Putamen (tissue), 1 donor: ENCODE data around the gene RELCH.

Experiments used
- DNase-seq: peaks from one replicate; pipeline ENCODE4 v3.0.0-alpha.2; 2016; ENCODE audit warnings: low spot score

RELCH gene

DNA sequence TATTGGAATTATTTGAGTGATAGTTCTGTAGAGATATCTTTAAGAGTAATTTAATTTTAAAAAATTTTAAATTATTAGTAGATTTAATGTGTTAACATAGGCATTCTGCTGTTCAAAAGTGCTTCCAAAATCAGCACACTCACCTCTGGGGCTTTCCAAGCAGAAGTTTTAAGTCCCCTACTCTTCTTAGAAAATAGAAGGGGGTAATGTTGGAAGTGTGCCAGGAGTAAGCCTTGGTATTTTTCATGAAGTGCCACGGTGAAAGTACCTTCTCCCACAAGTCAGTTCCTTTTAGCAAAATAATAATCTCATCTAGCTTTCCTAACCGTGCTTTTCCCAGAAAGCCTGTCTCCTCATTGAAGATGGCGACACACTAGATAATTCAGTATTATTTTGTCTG lies 134.1 kb downstream of the RELCH start:
- DNase-seq, result no peak

DNA sequence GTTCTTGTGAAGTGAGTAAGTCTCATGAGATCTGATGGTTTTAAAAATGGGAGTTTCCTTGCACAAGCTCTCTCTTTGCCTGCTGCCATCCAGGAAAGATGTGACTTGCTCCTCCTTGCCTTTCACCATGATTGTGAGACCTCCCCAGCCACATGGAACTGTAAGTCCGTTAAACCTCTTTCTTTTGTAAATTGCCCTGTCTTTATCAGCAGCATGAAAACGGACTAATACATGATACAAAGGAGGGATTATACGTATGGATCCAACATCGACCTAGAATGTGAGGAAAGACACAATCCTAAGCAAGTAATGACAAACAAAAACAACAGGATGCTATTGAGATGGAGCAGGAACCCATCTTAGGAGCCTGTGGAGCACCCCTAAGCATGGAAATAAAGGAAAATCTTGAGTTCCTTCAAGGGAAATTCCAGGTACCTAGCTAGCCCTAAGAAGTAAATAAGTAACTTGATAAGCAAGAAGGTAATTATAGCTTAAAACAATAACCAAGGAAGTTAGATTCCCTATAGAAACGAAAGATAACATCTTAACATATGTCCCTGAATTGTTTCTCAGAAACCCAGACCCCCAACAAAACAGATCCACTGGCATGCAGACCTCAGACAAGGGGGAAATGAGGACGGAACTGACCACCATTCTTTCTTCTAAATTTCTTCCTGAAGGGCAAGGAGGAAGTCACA lies 136.6 kb downstream of the RELCH start:
- no peak for DNase-seq

DNA sequence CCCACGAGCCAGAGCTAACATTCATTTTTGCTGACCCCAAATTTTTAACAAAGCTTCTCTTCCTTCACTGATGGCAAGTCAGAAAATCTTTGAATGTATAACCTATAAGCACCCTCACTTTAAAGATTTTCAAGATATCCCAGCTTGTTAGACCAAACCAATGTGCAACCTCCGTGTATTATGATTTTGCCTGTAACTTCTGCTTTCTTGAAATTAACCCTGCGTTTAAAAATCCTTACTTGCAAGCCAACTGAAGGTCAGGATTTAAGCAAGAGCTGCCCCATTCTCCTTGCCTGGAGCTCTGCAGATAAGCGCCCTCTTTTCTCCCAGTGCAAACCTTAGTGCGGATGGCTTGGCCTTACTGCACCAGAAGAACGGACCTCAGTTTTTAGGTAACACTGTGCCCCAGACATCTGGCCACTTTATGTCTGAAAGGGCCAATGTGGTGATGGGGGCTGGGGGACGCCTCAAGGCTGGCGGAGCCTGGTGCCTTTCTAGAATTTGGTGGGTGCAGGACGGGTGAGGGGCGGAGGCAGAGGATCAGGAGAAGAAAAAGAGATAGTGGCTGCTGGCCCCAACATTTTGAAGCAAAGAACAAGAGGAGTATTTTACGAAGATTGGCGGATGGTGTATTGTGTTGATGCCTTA lies 137.2 kb downstream of the RELCH start:
- no peak for DNase-seq

DNA sequence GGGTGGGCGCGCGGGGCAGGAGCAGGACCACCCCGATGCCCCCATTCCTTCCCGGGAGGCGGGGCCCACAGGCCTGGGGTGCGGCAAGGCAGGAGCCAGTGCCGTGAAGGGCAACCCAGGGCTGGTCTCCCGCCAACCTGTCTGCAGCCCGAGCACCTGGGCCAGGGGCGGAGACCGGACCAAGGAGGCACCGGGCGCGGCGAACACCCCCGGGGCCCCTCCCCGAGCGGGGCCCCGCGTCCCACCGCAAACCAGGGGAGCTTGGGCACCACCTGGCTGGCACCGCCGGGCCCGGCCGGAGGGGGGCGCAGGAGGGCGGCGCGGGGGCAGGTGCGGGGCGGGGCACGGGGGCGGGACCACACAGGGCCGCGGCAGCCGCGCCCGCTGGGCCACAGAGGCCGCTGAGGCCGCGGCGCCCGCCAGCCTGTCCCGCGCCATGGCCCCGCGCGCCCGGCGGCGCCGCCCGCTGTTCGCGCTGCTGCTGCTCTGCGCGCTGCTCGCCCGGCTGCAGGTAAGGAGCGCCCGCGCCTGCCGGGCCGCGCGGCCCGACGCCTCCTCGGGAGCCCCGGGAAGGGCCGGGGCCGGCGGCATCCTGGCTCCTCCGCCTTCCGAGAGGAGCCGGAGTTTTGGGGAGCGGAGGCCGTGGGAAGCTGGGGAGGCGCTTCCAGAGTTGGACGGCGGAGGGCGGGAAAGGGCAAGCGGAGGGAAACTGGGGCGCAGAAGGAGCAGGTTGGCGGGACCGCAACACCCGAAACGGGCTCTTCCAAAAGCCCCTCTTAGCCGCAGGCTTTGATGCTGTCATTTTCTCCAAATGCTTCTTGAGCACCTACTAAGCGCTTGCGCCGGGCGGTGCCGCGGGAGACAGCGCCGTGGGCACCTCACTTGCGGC lies 138.1 kb downstream of the RELCH start, which contains the start of gene TNFRSF11A:
Gene TNFRSF11A (plus strand): TSS at position 394 of the 889 bp plus-strand sequence. CDS start 43 bp downstream, at position 437.
- DNase-seq, result no peak

DNA sequence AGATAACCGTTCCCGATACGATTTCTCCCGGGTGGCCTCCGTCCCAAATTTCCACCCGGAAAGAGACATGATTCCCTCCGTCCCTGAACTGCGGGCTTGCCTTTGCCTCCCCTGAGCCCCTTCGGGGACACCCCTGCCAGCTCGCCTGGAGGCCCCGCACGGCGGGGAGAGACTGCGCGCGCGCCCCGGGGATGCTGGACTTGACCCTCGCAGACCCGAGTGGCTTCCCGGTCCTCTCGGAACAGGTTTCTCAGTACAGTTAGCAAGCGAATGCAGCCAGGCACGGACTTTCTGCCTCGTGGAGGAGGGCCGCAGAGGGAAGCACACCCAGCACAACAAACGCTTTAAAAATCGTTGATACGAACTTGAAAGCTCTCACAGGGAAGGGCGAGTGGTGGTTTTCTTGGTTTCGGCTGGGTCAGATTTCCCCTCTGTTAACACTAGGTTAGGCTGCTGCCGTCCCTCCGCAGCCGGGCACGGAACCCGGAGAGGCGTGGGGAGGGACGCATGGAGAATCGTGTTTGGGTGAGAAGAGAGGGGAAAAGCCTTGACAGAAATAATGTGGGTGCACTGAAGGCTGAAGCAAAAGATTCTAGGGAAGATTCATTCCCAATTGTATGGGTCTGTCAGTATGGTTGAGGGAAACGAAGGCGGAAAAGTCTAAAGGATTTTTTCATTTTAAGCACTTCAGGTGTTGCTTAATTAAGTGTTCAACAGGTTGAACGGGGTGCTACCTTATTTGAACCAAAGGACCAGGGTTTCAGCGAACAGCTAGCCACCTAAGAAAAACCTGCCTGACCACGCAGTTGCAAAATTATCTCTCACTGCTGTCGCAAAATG lies 139.0 kb downstream of the RELCH start:
- DNase-seq, result no peak

DNA sequence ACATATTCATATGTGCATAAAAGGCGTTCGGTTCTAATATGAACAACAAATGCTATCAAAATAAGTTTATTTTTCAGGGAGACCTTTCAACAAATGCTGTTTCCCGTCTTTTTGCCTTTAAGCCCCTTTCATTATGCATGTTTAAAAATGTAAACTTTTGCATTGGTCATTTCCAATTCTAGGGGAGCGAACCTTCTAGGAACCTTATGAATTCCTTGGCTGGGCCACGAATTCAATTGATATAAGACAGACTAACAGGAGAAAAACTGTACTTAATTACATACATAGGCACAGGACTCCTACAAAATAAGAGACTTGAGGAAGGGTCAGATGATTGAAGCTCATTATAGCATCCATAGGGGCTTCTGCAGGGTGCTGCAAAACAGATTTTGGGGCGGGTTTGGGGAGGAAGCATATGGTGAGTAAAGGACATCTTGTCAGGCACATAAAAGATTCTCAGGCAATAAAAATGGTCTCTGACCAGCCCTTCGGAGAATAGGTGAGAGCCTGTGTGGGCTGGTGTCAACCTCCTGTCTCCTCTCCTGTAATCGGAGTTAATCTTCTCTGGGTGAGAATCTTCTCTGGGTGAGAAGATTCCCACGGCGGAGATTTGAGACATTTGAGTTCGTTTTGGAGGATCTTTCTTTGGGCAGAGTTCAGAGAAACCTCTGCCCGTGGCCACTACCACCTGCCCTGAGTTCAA lies 139.7 kb downstream of the RELCH start:
- DNase-seq, result no peak

DNA sequence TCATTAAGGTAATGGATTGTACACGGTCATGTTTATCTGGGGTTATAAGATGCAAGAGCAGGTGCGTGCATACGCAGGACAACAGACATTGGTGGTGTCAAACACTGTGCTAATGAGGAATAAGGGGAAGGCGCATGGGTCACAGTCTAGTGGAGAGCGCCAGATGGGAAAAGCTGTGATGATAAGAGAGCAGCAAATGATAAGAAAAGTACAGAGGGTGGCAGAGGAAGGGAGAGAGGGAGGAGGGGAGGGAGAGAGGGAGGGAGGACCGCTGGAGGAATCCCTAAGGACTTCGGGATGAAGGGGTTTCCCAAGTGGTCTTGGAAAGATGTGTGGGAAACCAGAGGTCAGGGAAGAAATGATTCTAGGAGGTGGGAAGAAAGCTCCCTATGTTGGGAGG lies 140.9 kb downstream of the RELCH start:
- no peak for DNase-seq

DNA sequence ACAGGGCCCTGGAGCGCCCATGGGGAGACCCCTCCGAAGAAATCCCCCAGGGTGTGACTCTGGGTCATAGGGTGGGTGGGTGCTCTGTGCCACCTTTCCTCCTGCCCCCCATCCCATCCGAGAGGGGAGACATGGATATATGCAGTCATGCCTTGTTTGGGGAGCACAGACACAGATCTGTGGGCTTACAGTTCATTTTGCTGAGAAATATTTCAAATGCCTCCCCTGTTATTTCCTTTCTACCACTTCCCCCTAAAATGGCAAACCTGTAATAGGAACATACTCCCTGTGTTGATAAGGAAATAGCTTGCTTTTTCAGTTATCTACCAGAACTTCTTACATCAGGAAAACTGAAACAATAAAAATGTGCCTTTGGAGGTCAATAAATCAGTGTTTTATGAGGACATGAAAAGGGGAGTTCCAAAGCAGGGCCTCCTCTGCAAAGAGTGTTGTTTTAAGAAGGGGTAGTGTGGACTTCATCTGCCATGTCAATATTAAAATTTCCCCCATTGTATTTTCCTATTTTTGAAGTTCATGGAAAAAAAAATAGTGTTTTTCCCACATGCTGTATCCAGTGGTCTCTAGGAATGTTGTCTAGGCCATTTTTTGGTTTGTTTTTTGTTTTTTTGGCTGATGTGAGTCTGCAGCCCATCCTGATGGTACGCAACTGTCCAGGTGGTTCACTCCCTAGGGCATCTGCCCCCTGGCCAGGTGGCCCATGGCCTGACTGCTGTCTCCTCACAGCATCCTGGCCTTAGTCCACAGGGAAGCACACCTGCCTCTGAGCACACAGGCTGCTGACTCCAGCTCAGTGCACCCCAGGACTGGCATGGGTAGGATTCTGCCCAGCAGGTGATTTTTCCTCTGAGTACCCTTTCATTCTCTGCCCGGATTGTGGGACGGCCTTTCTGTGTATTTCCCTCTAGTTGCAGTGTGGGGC lies 141.8 kb downstream of the RELCH start:
- DNase-seq, result no peak

DNA sequence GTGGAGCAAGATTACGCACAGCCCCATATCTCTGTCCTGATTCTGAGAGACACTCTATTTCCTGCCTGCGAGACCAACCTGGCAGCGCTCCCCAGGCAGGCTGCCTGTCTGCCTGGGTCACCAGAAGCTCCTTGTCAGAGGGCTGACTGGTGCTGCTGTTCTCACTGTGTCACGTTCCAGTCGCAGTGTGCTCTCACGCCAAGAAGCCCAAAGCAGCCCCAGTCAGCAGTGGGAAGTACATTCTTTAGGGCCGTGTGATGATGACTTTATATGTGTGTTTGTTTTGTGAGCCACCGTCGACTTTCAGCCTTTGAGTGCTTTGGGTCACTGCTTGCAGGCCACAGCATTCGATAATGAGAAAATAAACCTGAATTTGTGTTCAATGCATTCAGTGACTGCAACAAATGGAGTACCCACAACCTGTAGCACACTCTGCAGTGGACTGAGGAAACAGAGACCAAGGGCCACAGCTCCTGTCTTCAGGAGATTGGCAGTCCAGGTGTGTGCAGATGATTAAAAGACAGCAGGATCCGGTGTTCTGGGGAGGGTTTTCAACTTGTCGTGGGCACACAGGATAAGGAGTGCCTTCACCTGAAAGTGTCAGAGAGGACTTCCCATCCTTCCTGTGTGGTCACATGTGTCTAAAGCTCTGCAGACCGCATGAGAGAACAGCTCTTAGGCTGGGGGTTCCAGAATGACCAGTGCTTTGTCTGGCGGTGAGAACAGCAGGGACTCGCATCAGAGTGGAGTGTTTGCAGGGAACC lies 142.8 kb downstream of the RELCH start:
- DNase-seq, result no peak

DNA sequence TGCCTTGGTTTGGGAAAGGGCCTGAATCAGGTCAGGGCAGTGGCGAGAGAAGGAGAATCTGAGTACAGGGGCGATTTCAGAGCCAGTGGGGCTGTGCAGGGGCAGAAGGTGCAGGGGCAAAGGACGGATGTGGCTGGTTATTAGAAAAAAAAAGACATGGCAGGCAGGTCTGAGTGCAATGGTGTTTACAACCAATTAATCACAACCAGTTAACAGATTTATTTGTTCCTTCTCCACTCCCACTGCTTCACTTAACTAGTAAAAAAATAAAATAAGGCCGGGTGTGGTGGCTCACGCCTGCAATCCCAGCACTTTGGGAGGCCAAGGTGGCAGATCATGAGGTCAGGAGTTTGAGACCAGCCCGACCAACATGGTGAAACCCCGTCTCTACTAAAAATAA lies 143.6 kb downstream of the RELCH start:
- DNase-seq, result no peak

DNA sequence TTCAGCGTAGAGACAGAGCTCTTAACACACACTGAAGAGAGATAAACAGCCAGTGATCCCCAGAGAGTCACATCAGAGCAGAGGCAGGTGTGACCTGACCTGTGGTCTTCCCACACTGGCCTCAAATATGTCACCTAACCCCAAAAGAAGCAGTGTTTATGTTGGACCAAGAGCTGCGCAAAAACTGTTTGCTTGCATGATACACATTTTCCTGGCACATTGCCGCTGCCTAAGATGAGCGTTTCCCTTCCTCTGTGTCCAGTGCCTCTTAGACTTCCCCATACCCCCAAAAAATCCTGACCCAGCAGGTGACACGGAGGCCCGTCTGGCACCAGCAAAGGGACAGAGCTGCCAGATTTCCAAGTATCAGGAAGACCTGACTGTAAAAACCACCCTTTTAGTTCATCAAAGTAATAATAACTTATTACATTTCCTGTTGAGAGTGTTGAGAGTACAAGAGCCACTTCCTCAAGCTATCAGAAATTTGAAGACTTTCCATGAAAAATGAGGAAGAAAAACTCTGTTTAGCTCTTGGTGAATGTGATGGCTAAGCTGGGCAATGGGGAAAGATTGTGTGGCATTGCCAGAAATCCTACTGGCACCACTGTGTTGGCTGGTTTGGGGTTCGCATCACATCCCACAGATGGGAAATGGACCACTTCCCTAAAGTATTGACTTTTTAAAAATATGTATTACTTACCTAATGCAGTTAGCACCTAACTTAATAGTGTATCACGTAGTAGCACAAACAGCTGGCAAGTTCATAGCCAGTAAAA lies 144.7 kb downstream of the RELCH start:
- no peak for DNase-seq

DNA sequence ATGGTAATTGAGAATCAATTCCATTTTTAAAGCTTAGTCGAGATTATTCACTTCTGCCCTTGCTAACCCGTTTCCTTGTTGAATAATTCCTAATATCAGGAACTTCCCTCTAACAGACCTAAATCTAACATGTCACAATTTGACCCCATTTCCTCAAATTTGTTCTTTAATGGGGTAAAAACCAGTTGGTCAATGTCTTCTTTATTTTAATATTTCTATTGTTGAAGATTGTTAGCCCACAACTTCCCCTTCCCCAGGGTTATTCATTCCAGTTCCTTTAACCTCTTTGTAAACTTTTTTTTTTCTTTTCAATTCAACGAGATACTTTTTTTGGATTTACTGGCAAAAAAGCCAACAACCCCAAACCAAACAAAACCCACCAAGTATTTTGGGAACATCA lies 145.4 kb downstream of the RELCH start:
- no peak for DNase-seq

DNA sequence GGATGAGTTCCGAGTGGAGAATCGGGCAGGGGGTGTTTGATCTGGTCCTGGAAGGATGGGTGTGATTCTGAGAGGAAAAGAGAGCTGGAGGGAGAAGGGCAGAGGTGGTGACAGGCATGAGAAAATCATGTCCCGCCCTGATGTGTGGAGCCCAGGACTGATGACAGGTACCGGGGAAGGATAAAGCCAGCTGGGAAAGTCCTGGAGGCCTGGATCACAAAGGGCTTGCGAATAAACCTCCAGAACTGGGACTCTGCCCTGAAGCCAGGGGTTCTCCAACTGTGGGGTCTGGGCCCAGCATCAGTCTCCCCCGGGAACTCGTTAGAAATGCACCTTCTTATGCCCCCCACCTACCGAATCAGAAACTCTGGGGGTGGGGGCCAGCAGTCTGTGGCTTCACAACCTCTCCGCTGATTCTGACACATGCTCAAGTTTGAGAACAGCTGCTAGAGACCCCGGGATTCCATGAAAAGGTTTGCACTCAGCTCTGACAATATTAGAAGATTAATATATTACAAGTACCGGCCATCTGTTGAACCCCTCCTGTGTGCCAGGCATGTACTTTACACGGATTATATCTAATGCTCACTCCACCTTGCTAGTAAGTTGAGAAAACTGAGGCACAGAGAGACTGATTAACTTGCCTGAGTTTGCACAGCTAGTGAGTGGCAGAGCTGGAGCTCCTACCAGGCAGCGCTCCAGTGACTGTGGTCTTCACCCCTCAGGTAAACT lies 146.1 kb downstream of the RELCH start:
- no peak for DNase-seq

DNA sequence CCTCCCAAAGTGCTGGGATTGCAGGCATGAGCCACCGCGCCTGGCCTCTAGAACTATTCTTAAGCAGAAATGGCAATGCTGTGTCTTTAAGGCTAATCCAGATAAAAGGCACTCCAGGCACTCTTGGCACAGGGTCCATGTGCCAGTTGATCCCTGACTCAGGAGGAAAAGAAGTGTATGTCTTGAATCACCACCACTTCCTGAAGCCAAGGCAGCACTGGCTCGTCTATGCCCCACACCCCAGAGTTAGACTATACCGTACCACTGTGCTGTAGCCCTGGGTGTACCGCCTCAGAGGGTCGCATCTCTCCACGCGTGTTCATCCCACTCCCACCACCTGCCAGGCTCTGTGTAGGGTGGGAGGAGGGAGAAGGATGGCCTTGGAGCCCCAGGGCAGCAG lies 147.1 kb downstream of the RELCH start:
- DNase-seq, result no peak

DNA sequence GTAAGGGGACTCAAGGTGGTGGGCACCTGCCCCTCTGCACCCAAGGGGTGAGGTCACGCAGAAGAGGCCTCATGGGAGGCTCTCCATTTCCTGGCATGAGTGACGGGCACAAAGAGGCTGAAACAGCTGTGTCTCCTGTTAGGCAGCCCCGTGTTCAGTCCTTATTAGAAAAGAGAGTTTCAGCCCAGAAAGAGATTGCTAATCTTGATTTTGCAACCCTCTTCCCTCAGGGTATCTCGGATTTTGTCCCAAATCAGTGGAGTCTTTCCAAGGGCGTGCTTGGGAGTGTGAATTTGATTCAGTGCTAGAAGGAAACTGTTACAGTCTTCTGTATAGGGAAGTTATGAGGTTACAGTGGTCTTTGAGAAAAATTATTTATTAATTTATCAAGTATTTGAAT lies 148.4 kb downstream of the RELCH start:
- DNase-seq, result no peak

DNA sequence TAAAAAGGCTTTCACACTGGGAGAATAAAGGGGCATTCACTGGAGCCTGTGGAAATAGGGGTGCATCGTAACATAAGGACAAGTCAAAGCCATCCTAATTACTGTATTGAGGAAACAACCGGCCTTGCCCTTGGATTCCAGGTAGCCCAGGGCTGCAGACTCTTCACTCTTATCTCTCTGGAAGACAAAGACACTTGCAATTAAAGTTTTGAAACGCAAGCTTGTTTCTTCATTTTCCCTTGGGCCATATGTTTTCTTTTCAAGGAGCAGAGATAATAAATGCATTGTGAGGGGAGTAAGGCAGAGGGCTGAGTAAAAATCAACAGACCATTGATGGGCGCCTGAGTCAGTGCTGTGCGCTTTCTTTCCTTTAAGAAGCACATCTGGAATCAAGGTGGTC lies 149.6 kb downstream of the RELCH start:
- no peak for DNase-seq

DNA sequence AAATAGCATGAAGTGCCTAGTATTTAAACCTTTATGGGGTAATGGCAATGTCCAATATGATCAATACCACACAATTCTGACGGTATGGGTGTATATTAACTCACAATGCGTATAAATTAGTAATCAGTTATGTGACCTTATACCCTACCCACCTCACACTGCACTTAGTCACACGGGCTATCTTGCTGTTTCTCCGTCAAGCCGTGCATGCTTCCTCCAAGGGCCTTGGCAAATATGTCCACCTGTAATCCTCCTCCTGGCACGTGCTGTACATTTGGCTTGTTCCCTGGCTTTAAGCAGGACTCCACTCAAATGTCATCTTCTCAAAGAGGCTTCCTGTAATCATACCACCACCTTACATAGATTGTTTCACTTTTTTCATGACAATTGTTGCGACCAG lies 150.3 kb downstream of the RELCH start:
- no peak for DNase-seq
